ENCODE data around the gene EFNA5. TPM values are rescaled to one million over a fixed set of nuclear protein-coding genes. Genes with fewer than 3 reads are reported as not detected.
"Not testable (repeated sequence)": the region's sequence is repeated elsewhere in the genome, so short reads cannot be mapped to it uniquely, and the experiment has no call there.

Gene EFNA5
- polyA plus RNA-seq, 3 donors: 24.7 to 26.4 (median 24.7) TPM

DNA sequence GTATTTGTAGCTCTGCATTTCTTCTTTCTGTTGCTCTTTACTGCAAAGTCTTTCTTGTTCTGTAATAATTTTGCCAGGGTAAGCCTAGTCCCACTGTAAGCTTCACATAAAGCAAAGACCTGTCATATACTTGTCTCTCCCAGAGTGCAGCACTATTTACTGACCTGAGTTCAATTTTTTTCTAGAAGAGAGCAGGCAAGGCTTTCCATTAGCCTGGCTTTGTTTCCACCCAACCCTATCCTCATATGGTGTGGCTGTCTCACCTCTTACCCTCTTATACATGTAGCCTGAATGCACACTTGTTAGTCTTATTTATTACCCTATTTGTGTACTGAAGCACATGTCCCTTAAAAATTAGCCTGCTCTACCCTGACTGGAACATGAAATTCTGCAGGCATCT is 170.4 kb downstream of the EFNA5 start:
- DNase-seq: no peak

DNA sequence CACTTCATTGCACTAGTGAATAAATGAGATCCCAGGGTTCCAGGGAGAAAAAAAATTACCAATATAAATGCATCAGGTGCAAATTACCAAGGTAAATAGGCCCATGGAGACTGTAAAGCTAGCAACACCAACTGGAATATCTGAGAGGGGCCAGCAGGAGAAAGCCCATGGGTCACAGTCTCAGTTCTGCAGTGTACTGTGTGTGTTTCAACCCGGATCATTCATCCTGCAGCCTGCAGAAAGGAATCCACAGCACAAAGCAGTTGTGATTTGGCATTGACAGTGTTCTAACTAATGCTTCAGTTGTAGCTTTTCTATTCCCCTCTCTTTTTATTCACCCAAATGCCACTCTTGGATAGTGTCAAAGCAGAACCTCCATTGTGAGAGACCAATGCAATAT is 171.0 kb downstream of the EFNA5 start:
- DNase-seq: no peak

DNA sequence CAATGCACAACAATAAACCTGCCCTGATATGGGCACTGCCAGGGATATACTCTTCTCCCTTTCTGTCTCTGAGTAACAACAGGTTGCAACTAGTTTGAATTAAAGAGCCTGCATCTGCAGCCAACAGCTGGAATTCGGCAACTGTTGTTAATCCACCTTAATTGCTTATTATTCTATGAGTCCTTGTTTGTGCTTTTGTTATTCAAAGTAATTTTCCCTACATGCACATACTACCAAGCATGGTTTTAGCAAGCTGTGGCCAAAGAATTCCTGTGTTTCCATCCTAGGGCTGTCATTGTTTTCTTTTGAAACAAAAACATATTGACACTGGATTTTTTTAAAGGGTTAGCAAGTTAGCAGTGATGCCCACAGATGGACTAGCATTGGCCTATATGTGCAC is 171.5 kb downstream of the EFNA5 start:
- no peak for DNase-seq

DNA sequence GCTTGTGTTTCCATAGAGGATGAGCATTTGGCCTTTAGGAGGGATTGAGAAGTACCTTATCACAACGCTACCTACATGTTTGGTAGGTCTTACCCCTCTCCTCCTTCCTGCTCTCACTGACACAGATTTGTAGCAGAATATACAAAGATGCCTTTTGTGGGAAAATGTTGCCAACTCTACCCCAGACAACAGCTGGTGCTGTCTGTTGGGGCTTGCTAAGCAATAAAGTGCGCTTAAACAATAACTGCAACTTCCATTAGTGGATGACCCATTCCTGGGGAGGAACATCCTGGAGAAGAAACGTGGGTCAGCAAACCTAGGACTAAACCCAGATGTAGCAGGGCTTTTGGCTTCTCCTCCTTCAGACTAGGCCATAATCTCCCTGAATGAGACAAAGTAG is 174.3 kb downstream of the EFNA5 start:
- no peak for DNase-seq

DNA sequence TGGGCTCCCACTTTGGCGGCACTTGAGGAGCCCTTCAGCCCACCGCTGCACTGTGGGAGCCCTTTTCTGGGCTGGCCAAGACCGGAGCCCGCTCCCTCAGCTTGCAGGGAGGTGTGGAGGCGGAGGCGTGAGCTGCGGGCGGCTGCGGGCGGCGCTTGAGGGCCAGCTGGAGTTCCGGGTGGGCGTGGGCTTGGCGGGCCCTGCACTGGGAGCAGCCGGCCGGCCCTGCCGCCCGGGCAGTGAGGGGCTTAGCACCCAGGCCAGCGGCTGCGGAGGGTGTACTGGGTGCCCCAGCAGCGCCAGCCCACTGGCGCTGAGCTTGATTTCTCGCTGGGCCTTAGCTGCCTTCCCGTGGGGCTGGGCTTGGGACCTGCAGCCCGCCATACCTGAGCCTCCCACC is 176.6 kb downstream of the EFNA5 start:
- not testable (repeated sequence) for DNase-seq

DNA sequence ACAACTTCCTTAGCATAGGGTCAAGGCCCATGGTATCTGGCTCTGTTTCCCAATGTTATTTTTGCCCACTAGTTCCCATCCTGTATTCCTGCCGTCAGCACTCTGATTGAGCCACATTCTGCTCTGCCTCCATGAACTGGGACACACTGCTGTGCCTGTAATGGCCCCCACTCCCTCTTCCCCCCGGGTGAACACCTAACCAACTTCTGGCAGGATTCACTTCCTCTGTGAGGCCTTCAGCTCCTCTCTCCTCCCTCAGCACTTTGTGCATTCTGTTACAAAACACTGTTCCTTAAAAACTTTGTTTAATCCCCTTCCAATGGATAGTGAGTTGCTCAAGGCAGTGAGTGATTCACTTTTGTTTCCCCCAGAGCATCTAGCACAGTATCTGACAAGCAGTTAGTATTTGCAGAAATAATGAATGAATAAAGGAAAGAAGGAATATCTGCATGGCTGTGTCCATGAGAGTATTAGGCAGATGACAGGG is 183.6 kb downstream of the EFNA5 start:
- DNase-seq: no peak

DNA sequence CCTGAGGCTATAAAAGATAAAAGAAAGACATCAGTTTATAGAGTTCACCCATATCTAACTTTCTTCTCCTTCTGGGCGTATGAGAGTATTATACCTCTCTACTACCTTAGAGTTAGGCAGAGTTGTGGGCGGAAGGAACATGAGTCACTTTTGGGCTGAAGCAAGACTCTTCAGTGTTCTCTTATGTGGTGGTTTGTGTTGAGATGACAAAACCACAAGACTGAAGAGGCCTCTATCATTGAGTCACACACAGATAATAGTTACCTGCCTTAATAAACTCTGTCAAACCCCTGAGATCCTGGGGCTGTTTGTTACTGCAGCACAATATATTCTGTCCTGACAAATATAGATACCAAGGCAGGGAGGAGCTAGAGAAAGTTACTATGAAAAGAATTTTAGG is 184.2 kb downstream of the EFNA5 start:
- DNase-seq: no peak

DNA sequence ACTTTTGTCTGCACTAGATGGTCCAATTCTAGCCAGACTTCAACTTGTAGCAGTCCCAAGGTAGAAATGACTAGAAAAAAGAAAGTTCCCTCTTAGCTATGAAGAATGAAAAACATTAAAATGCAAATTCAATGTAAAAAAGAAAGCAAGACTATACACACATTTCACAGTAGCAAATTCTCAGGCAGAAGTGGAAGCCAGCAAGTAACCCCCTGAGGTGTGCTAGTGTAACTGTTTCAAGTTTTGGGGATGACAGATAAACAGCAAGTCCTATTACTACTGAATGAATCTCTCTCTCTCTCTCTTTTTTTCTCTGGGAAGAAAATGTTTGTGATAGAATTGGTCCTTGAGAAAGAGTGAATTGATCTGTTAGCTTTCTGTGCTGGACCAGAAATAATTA is 185.6 kb downstream of the EFNA5 start:
- no peak for DNase-seq

DNA sequence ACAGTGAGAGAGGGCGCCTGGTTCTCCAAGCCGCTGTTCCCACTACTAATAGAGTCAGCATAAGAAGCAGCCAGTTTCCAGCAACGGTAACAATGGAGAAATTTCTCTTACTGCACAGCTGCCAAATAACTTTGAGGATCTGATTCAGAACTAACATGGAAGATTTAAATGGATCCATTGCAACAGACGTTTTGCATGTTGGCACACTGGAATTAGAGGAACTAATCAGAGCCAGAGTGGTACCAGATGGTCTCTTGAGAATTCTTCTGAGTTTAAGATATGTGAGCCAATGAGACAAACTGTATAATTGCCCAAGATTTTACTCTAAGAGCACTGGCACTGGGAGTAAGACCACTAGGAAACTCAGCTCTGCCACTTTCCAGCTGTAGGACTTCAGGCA is 186.5 kb downstream of the EFNA5 start:
- no peak for DNase-seq

DNA sequence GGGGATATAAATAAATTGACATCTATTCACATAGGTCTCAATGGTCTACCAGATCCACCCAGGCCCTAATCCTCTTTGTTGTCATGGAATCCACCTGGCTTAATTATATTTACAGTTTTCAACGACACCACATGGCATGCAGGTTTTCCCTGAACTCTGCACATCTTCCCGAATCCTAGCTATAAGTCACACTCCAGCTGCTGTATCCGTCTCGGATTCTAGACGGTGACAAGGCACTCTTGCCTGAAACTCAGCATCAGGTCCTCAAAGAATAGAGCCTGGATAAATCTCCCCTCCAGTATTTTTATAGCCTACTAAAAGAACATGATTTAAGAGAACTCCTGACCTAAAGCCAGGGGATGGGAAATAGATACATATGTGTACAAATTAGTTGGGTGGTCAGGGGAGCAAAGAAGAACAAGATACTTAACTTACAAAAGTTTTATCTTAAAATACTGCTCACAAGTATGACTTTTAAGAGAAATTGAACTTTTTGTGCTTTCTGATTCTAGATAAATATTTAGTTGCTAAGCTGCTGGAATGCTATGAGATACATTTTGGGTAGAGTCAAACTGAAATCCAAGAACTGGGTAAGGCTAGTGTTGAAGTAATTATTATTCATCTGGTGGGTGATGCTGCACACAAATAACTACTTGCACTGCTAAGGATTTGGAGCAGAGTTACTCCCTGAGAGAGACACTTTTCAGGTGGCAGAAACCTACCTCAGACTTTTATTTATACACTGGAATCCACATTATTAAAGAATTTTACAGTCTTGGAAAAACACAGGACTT is 187.3 kb downstream of the EFNA5 start:
- DNase-seq: peak; percentile 84

DNA sequence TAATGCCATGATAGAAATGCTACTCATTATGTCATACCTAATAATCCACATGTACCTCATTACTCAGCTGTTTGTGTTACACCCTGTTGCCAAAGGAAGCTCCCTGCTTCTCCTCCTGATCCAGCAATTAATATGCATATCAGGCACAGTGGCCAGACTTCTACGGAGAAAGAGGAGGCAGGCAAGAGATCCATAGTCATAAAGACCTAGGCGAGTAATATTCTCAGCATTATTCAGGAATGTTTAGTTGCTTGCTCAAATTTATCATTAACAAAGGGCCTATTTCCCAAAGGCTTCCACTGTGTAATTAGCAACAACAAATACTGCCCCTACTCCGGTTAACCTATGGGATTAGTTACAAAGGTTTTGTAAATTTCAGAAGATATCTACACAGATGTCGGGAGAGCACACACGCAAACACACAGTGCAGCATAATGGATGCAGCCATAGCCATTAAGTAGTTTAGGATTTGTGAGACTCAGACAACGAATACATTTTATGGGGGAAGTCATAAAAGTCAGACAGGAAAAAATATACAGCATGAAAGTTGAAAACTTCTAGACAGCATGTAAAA is 192.6 kb downstream of the EFNA5 start:
- DNase-seq: no peak

DNA sequence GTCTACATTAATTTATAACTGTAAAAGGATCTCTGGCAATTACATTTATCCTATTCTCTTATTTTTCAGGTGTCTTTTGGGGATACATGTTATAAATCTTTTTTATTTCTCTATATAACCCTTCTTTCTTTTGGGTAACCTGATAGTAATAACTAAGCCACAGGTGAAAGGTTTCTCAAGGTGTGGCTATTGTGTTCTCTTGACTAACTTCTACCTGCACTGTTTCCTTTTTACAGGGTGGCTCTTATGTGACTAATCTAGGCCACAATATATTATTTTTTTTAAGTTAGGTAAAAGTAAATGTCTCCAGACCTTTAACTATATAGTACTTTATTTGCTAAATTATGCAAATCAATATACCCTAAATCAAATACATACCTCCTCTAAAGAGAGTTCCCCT is 193.2 kb downstream of the EFNA5 start:
- no peak for DNase-seq

DNA sequence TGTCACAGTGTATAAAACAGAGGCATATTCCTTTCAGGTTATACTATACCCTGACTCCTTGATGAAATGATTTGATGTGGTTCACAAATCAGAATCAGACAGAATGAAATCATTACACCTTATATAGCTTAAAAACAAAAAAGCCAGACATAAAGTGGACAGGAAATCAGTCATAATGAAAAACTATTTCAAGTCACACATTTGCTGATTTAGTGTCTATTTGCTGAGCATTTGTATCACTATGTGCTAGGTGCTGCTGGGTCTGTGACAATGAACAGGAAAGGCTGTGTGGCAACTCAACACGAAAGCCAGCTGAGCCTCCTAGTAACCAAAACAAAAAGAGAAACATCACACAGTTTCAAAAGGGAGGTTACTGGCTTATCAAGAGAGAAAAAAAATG is 194.0 kb downstream of the EFNA5 start:
- no peak for DNase-seq

DNA sequence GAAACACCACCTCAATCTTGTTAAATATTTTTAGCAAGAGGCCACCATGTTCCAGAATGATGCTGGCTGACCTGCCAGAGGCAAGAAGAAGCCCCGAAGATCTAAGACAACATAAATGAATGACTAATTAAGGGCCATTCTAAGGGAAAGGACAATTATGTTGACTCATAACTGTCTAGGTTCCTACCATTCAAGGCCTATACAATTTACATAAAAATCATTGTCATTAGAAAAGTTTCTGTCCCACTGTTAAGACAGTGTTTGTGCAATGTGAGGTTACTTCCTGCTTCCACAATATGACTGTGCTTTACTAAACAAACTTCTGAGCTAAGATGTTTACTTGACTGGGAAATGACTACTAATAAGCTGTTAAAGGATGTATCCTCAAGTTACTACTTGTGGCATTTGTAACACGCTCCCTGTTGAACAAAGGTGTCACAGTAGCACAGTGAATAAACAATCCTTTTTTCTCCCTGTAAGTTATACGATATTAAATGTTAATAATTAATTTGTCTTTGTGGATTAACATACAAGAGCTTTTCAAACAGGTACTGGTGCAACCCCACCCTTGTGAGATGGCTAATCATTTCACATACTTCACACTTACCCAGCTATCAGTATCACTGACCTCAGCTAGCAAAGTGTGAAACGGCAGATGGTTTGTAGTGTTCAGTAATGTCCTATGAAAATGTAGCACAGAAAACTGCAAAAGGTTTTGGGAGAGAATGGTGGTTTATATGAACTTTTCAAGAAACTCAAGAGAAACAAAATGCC is 195.8 kb downstream of the EFNA5 start:
- DNase-seq: no peak

DNA sequence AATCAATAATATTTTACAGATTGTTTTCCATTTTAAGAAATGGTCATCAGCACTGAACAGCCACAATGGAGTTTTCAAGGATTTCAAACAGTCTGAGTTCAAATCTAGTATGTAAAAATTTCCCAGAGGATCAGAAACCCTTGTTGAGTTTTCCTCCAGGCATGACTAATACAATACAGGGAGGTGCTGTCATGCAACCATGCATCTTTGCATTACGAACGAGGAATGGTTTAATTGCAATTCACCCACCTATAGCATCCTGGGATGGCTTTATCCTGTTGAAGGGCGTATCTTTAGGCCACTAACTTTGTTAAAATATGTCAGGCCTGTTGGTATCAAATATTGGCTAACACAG is 196.4 kb downstream of the EFNA5 start:
- no peak for DNase-seq

DNA sequence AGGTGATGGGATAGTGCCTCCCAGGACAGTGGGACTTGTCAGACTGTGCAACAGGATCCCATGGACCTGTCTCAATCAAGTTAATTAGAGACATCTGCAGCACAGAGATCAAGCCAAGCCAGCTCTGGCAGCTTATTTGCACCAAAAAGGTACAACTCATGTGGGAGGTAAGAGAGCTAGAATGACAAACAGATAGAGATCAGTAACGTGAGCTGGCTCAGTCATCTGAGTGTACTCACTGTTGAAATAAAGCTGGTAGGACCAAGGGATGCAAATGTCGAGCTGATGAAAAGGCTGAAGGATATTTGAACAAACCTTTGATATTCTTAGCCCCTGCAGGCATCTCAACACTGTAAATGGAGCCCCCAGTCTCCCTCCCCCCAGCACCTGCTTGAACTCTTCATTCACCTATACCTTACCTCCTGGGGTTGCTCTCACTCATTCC is 198.1 kb downstream of the EFNA5 start:
- no peak for DNase-seq

DNA sequence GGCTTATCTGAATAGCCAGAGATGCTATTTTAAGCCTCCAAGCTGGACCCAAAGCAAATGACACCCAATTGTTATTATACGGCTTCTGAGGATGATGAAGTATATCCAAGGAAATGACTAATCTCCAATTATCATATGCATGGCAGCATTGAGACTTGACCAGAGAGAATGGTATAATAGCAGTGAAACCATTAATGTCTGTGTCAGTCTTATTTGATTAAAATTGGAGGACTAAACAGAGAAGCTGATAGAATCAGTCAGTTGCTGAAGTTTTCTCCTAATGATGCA is 200.5 kb downstream of the EFNA5 start:
- DNase-seq: no peak

DNA sequence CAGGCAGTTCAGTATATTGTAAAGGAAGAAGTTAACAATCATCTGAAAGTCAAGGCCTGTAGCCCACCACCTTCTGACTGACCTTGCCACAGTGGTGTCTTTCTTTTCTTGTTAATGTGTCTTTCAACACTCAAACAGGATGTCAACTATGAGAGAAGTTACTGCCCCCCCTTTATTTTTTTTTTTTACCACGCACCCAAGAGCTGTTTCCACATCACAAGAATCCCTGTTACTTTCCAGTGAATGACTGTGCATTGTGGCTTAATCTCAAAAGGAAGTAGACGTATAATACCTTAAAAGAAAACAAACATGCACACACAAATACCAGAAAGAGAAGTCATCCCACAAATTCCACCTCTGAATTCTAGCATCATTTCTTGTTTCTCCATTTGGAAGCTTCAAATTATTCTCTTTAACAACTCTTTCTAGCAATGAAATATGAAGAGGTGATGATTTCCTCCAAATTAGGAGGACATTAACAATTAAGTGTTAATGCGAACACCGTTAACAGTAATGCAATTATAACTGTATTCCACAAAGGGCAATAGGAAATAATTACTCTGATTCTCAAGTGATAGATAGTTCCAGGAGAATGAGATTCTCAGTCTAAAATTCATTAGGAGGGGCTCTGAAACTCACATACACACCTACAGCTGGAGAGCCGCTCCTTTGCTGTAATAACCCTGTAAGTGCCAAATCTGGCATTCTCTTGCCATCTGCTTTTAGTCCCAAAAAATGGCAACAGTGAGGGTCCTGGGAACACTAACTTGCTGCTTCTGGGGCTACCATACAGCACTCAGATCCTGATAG is 201.0 kb downstream of the EFNA5 start:
- DNase-seq: no peak

DNA sequence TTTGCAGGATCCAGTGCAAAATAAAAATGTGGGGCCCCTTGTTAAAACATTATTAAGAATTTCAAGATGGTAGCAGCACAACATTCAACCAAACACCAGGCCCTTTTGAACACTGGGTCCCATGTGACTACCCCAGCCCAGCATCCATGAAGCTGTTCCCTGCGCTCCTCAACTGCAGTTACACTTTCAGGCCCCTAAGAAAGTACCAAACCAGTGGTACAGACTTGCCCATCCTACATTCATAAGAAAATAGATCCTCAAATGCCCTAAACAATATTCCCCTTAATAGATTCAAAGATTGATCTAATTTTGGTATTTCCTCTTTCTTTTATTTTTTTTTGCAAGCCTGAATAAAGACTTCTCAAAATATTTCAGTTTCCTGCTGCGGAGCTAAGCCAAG is 201.7 kb downstream of the EFNA5 start:
- no peak for DNase-seq

DNA sequence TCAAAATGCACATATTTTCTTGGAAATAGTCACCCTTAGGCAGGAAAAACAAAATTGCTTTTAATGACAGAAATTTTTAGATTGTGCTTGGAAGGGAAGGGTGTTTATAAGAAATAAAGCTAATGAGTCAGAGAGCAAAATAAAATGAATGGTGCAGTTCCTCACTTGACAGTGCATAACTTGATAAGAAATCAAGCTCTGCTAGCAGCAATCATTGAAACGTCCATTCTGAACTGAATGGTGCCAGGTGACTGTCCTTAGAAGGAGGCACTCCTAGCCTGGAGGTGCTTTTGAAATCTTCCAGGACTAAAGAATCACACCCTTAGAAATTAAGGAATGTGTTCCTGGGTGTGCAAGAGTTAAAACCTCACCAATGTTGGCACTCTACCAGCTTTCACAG is 202.5 kb downstream of the EFNA5 start:
- DNase-seq: no peak

DNA sequence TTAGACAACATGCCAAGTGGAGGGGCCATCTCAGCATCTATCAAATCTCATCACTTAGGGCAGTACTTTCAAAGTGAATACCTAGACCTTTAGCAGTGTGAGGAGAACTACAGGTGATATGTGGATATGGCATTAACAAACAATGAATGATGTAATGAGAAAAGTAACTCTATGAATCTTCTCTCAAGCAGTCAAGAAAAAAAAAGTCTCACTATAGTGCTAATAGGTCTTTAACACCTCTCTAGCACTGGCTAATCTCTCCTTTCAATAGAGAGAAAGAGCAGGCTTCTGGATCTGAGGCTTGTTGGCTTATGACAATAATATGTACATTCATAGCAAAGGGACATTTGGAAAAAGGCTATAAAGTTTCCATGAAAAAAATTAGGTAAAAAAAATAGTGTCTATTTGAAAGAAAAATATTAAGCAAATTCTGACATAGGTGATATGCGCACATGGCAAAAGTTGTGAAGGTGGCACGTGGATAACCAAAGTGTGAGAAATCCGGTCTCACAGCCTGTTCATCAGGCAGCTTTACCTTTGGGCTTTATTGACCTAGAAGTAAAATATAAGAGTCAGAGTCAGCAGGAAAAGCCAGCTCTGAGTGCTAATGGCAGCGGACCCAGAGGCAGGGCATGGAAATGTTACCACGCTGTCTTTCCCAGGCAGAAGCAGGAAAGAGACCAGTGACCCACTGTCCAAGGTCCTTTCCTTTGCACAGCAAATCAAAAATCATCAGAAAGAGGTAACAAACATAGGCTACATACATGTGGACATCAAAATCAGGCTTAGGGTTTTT is 203.4 kb downstream of the EFNA5 start:
- no peak for DNase-seq

Measured in renal pelvis (tissue), 4 donors.